GM19025 (cell line): ENCODE results near the gene ARID5A.

Experiments
- ATAC-seq: cut with Tn5 transposase; IDR thresholded peaks from one replicate; pipeline ENCODE4 v1.9.1; 2021; ENCODE audit warnings: mild to moderate bottlenecking, low read depth, moderate library complexity; ENCODE audit not compliant: unreplicated experiment

Gene ARID5A

DNA sequence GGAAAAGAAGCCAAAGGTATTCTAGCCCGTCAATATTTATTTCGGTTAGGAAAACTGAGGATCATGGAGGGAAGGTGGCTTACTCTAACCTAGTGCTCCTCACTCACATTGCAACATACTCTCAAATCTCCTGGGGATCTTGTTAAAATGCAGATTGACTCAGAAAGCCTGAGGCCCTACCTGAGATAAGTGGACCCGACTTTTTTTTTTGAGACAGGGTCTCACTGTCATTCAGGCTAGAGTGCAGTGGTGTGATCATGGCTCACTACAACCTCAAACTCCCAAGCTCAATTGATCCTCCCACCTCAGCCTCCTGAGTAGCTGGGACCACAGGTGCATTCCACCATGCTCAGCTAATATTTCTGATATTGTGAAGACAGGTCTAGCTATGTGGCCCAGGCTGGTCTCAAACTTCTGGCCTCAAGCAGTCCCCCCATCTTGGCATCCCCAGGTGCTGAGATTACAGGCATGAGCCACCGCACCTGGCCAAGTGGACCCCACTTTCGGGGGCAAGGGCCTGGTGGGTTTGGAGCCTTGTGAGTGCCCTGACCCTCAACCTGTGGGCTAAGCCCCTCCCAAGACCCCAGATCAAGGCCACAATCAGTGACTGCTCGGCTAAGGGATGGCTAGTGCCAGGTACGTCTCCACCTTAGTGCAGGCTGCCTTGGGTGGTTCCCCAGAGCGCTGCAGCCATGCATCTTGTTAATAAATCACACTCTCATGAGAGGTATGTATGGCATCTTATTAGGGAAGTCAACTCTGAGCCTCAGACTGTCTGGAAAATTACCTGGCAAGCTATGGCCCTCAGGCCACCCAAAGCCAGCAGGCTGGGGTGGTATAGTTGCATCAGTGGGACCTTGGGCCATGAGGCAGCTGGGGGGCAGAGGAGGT is 30.3 kb upstream of the ARID5A start:
- ATAC-seq, result no peak

DNA sequence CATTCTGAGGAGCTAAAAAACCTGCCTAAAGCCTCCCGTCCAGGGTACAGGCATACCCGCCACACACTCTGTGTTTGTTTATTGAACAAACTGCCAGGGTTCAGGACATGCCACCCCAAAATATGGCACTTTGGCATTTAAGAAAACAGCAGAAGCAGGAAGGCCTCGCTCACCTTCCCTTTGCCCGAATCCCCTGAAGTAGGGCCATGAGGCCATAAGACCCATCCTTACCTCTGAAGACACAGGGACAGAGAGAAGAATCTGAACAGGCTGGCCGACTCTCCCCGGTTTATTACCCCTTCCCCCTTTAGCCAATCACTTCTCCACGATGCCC is 29.7 kb upstream of the ARID5A start:
- ATAC-seq, result no peak

DNA sequence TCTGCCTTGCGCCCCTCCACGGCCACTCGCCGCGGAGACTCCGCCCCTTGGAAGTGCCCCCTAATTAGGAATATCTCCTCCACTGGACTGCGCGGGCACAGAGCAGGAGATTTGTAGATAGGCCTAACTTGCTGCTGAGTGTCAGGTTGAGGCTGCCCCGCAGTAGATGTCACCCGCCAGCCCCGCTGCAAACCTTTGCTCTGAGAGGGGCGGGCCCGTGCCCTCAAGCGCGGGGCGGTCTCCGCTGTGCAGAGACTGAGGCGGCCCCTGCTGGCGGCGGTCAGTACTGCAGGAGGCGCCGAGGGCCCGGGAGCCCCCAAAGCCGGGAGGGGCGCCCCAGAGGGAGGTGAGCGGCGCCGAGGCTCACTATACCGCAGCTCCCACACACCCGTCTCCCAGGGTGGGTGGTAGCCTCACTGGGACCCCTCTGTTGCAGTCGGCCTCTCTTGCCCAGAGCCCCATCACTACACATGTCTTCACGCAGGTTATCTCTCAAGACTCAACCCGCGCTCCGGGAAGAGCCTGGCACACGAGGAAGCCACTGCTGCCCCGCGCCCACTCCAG is 28.5 kb upstream of the ARID5A start:
- ATAC-seq, result peak; percentile 39

DNA sequence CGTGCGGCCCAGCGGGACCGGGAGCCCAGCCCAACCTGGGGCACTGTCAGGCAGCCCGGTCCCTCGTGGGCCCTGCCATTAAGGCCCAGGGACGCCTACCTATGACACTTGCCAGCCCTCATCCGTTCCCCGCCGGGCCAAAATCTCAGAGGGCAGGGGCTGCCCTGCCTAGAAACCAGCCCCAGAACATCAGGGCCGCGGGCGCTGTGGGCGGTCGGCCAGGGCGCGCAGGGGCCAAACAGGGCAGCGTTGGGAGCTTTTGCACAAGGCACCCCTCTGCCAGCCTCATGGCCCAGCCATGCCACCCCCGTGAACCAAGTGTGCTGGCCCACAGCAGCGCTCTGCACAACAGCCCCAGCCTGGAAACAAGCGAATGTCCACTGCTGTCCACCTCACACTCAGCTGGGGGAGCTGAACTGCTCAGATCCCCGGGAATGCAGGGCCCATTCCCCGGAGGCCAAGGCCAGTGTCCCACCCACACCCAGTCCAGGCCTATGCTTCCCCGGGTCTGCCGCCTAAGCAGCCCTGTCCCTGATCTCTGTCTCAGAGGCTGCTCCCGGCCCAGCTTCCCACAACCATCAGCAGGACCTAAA is 27.9 kb upstream of the ARID5A start:
- no peak for ATAC-seq

GRCh38 chr2:96509114-96509846 is 27.3 kb upstream of the ARID5A start:
- peak; percentile 62 for ATAC-seq

DNA sequence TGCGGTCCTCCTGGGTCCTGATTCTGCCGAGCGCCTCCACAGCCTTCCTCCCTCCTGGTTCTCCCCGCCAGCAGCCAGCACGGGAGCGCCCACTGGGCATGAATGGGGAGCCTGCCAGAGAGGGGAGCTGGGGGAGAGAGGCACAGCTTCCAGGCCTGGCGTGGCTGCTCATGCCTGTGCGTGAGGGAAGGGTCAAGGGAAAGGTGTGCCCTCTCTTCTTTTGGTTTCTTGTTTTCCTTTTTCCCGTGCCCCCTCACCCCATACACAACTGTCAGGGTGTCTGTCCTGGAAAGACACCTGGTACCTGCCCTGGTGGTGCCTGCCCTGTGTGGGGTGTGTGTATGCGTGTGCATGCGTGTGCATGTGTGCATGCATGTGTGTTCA is 26.7 kb upstream of the ARID5A start:
- no peak for ATAC-seq

- ATAC-seq, result no peak
These were observed 25.5 kb upstream of the ARID5A start for GRCh38 chr2:96510931-96511595.

GRCh38 chr2:96511851-96512250 is 24.7 kb upstream of the ARID5A start:
- no peak for ATAC-seq

DNA sequence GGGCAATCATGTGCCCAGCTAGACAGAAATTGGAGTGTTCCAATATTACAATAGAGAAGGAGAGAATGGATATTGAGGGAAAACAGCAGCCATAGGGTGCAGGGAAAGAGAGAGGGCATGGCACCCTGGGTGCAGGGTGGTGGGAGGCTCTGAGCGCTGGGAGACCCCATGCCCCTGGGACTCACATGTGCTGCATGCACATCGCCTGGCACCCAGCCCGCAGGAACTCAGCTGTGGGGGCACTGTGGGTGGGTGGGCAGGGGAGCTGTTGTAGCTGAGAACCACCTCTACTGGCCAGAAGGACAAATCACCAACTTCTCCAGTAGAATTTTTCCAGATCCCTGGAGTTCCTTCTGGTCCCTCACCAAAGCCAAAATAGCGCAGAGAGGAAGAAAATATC is 24.2 kb upstream of the ARID5A start:
- no peak for ATAC-seq

DNA sequence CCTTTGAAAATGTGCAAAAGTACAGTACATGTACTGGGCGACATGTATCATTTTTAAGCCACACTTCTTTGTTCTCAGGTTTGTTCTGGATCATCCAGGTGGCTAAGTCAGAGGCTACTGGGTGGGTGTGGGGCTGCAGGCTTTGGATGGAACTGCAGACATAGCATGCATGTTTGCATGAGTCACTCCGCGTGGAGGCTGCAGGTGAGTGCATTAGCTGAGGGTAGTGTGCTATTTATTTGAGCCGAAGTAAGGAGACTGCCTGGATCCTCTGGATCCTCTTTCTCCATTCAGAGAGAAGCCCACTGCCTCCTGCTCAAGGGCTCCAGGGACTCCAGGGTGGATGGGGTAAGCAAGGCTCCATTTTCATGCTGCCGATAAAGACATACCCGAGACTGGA is 22.0 kb upstream of the ARID5A start:
- no peak for ATAC-seq

- ATAC-seq, result no peak
These were observed 19.5 kb upstream of the ARID5A start for GRCh38 chr2:96517079-96517478.

DNA sequence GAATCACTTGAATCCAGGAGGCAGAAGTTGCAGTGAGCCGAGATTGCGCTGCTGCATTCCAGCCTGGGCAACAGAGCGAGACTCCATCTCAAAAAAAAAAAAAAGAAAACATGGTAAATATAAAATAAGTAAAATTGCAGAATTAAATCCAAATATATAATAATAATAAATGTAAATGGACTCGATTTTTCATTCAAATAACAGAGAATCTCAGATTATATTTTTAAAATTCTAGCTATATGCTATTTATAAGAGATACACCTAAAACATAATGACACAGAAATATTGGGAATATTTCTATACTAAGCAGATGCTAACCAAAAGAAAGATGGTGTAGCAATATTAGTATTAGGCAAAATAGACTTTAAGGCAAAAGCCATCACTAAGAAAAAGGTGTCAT is 16.3 kb upstream of the ARID5A start:
- ATAC-seq, result no peak

DNA sequence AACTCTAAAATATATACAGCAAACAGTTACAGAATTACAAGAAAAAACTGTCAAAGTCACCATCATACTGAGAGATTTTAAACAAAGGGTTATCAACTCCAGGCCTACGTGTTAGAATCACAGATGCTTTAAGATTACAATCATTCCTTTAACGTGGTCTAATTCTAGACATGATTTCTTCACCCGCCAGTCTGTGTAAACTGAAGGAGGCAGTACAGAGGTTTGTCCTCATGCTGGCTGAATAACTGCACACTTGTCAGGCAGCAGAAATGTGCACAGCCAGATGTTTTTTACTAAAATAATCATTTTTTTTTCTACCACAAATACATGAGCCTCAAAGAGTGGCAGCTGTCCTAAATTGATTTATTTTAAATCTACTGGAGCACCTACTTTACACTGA is 15.9 kb upstream of the ARID5A start:
- ATAC-seq, result no peak

- ATAC-seq, result no peak
These were observed 15.3 kb upstream of the ARID5A start for GRCh38 chr2:96521219-96521618.

DNA sequence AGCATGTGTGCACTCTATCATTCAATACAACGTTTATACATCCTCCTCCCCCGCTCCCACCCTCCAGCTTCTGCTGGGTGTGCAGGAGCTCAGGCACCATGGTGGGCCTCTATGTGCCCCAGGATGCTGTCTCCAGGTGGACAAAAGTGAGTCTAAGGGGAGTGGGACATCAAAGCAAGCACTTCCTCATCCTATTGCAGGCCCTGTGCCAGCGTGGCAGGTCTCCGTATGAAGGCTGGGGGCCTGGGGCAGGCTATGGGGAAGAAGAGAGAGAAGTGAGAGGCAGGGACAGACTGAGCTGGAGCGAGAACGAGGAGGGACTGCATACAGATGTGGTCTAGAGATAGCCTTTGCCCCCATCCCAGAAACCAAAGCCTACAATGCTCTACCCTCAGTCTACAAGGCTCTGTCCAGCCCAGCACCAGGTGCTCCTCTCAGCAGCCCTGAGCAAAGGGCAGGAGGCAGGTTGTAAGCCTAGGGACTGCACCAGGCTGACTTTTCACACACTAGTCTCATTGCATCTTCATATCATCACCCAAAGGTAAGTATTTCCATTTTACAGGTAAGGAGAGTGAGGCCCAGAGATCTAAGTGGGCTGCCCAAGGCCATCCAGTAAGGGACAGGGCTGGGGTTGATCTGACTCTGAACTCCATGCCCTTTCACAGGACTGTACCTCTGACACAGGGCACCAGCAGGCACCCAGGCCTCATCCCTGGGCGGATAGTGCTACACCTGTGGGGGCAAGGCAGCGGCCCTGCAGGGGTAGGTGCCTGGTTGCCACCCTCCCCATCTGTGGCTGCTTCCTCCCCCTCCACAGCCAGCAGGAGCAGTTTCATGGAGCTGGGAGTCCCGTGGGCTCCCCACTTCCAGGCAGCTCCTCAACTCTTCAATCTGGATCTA is 14.0 kb upstream of the ARID5A start:
- no peak for ATAC-seq

- ATAC-seq, result no peak
These were observed 12.7 kb upstream of the ARID5A start for GRCh38 chr2:96523659-96524481.

DNA sequence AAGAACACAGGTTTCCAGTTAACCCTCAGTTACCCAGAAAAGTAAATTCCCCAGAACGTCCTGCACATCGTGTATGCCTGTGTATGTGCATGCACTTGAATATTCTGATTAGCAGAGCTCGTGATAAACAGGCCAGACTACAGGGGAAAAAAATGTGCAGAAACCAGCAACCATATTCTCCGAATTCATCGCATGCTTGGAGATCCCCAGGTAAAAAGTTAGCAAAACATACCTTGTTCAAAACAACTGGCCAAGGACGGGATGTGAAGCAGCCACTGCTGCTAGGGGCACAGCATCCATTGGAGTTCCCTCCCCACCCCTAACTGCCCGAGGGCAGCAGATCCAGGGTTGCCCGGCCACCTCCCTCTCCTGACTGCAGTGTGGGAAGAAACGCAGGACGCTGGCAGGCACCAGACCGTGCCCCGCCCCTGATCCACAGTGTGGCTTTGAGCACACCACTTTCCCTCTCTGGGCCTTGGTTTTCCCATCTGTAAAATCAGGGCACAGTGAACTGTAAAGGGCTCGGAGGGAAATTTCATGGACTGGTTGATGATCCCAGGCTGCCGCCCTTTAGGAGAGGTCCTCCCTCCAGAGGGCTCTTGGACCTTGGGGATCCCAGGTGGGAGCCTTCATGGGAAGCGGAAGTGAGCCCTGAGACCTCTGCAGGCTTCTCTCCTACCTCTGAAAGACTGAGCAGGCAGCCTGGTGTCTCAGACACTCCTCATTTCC is 11.9 kb upstream of the ARID5A start:
- no peak for ATAC-seq

- ATAC-seq, result no peak
These were observed 11.4 kb upstream of the ARID5A start for GRCh38 chr2:96525211-96525507.
